GM19351 (cell line): ENCODE data around the gene ODAD2.

Experiments used
- ATAC-seq: cut with Tn5 transposase; IDR thresholded peaks from one replicate; pipeline ENCODE4 v1.9.1; 2021; ENCODE audit warnings: mild to moderate bottlenecking, moderate library complexity; ENCODE audit not compliant: unreplicated experiment

ODAD2 gene

DNA sequence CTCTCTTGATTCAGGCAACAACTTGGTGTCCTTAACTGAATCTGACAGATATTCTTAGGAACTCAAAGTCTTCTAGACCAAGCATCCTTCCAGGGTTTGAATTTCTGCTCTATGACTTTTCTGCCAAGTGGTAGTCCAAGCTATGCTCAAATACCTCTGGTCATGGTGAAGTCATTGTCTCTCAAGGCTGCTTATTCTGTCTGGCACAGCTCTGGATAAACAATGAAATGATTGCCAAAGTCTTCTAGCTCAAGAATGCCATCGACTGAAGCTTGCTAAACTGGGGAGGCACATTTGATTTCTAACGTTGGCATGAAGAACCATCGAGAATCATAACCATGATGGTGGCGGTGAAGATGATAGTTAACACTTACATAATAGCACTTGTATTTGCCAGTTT is 137.1 kb downstream of the ODAD2 start:
- ATAC-seq = no peak

DNA sequence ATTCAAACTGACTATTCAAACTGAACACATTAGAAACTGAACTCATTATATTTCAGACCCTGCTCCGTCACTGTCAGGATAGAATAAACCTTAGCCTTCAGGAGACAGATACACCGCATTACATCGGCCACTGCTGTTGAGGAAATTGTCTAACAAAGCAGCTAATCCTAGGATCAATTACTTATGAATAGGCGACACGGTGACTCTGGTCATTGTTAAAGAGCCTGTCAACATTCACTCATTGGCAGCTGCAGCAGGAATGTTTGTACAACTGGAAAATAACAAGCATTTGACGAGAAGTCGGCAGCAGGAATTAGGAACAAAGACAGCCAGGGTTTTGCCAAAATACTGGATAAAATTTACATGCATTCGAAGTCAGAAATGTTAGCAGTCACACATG is 141.3 kb downstream of the ODAD2 start:
- no peak for ATAC-seq

DNA sequence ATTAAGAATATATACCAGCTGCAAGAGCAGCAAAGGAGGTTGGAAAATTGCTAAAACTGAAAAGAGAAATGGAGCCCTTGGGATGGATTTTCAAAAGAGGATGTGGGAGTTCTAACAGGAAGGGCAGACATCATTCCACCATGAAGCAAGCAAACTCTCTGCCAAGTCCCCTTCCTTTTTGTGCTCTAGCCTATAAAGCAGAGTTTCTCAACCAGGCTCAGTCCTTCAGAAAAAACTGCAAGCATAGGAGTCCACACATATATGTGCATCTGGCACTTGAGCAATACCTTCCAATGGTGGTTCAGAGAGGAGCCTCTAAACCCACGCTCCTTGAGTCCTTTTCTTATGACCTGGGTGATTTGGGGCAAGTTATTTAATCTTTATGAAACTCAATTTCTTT is 154.7 kb downstream of the ODAD2 start:
- no peak for ATAC-seq

DNA sequence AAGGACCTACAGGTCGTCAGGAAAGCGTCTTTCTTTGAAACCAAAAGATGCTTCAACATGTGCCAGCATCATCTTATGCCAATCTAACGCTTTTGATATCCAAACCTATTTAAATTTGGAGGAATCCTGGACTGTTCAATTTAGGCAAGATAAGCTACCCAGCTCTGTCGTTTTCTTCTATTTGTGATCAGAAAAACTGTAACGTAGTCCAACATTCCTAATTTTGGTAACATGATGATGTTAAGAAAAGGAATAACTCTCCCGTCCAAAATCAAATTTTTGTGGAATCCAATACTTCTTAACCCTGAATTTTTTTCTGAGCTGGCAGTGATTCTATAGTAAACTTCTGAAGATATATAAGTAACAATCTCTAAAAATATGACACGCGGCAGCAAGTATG is 160.0 kb downstream of the ODAD2 start:
- no peak for ATAC-seq

DNA sequence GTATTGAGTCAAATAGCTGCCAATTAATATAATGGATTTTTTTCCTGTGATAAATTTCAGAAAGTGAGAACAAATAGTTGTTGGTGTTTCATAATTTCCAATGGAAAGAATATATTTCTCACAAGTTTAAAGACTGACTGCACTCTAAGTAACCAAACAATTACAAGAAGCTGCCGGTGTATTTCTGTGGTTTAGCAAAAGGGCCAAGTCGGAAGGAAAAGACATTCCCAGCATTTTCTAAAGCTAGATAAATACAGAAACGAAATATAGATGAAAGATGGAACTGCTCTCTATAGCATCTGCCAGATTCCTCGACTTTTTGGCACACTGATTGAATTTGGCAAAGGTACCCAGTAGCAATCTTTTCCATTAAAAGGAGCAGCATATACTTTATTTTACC is 160.5 kb downstream of the ODAD2 start:
- no peak for ATAC-seq

DNA sequence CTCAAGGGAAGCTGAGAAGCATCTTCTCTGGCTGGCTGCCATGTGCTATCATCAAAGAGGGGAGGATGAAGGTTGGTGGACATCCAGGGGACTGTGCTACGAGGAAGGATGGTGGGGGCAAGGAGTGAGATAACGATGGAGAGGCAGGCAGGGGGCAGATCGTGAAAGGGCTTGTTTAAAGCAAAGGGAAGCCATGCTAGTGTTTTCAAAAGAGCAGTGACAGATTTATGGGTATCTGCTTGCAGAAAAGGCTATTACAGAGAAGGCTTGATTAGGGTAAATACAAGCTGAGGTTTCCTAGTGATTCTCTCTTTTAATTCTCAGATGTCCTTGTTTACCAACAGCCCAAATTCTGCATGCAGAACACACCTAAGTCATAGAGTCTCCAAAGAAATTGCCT is 164.4 kb downstream of the ODAD2 start:
- ATAC-seq = no peak

DNA sequence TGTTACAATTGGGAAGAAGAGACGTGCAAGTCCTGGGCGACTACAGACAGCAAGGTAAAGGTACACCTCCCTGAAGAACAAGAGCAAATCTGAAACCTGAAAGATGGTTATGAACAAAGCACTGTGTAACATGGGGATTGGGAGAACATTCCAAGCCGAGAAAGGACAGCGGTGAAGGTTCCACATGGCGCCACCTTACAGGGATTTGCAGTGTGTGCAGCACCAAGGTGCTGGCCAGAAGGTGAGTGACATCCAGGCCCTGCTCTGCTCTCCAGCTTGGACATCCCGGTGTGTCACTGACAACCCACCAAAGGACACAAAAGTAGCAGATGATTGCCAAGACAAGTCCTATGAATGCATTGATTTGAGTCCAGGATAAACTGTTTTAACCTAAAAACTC is 165.1 kb downstream of the ODAD2 start:
- no peak for ATAC-seq

DNA sequence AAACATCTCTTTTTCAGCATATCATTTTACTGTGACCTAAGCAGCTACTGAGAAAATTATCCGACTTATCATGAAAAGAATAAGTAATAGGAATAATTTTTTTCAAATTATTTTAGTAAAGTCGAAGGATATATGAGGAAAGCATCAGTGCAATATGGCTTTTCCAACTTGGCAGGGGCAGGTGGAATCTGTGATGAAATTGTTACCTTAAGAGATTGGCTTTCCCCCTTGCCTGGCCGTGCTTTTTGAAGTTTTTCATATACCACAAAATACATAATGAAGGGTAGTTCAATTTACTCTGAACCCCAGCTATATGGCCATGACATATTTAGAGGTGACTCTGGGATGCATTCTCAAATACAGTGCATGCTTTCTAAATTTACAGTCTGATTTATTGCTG is 166.1 kb downstream of the ODAD2 start:
- no peak for ATAC-seq

DNA sequence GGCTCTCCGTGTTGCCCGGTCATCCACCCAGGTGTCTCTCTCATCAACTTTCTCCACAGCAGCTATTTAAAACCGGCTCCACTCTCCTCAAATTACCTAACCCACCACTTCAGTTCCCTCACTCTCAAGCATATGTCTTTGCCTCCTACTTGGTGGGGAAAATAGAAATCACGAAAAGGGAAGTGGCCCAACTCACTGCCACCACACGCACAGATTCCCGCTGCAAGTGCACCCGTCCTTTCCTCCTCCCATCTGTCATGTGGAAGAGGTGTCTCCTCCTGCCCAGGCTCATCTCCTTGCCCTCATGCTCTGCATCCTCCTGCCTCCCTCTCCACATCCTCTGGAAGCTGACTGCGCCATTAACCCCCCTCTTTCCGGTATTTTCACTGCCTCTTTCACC is 172.5 kb downstream of the ODAD2 start:
- no peak for ATAC-seq

DNA sequence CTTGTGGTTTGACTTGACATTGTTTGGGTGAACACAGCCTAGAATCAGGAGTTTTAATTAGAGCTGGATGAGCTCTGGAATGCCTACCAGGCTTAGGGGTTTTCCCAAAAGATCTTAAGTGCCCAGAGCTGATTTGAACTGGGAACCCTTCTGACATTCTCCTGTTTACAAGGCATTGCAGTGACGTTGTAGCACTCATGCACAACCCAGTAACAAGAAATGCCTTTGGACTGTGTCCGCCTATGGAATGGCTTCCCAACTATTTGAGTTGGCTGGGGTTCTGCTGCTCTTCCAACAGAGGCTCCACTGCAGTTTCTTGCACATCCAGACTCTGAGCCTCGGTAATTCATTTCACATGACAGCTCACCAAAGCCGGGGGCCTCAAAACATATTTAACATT is 176.6 kb downstream of the ODAD2 start:
- no peak for ATAC-seq

DNA sequence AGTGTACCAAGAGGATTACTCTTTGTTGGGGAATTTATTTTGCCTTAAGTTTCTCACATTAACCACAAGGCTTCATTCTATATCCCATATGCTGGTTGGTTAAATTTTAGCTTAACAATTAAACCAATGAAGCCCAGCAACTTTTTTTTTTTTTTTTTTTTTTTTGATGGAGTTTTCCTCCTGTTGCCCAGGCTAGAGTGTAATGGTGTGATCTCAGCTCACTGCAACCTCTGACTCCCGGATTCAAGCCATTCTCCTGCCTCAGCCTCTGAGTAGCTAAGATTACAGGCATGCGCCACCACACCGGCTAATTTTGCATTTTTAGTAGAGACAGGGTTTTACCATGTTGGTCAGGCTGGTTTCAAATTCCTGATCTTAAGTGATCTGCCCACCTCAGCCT is 178.2 kb downstream of the ODAD2 start:
- no peak for ATAC-seq

DNA sequence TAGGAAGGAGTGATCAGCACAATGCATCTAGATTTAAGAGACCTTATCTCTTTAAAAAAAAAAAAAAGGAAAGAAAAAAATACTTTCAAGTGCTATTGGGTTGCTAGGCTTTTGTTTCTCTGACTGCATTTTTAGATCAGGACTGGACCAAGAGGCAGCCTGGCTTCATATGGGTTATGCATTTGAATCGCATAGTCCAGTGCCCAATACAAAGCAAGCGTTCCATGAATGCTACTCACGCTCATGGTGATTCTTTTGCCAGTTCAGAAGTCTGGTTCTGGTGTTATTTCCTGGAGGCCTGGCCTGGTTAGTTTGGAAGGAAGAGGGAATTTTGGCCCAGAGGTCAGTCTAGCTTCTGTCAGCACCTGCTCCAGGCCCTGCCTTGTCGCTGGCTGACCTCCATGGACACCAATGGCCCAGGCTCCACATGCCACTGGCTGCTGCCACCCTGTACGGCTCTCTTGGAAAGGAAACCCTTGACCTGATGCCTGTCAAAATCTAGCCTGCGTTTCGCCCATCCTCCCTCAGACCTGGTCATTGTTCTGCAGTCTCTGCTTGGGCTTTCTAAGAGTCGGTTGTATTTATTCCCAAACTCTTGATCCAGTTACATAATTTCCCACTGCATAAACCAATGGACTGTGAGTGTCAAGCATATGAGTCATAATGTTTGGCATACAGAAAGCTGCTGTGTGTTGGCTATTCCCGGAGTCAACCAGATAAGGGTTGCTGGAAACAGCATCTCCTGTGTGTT is 178.9 kb downstream of the ODAD2 start:
- no peak for ATAC-seq

DNA sequence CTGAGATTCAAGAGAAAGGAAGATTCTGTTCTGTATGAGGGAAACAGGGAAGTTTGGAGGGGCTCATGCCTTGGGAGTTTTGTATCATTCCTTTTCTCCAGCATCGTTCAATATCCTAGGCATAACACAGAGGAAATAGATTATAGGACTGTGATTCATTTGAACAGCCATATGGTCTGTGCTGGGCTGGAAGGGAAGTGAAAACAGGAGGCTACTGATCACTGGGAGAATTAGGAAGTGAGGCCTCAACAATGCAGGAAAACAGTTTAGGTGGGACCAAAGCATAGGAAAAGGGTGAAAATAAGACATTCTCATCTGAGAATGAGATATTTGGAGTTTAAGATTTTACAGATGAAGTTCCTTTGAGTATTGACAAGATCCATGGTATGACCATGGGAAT is 182.6 kb downstream of the ODAD2 start:
- ATAC-seq = no peak

DNA sequence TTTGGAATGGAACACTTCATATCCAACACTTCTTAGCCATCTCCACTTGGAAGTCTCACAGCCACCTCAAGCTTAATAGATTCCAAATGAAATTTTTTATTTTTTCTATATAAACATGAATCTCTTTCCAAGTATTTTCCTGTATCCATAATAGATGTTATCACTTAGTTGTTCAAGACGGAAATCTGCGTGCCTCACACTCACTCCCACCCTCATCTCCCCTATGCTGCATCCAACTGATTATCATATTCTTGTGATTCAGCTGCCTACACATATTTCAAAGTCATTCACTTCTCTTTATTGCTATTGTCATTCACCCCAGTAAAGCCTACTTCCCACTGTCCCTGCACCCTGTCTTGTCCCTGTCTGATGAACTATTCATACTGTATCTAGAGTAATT is 183.0 kb downstream of the ODAD2 start:
- no peak for ATAC-seq

DNA sequence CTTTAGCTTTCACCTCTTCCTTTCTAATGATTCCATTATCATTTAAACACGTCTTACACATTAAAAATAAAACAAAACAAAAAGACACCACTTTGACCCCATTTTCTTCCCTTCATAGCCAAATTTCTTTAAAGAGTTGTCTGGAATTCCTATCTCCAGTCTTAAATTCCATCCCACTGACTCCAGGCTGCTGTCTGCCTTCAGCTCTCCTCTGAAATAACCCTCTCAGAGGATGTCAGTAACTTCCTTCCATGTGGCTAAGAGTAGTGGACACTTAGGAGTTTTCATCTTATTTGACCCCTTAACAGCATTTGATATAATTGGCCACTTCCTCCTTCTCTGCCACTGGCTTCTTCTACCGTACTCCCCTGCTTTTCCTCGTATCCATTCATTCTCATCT is 183.6 kb downstream of the ODAD2 start:
- no peak for ATAC-seq

DNA sequence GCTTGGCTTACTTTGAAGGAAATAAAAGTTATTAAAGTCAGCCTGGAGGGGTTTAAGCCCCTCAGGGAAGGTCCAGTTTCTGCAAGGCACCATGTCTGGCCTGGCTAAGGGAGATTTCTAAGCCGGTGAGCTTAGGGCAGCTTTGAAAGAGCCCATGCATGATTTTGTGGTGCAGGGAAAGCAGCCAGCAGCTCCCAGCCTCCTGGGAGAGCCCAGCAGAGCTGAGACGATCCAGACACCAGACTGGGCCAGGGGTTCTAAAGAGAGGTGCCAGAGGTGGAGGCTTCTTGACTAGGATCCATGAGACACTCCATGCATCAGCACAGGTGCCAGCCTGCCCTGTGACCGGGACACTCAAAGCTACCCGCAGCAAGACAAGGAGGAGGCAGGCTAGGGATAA is 193.7 kb downstream of the ODAD2 start:
- no peak for ATAC-seq

DNA sequence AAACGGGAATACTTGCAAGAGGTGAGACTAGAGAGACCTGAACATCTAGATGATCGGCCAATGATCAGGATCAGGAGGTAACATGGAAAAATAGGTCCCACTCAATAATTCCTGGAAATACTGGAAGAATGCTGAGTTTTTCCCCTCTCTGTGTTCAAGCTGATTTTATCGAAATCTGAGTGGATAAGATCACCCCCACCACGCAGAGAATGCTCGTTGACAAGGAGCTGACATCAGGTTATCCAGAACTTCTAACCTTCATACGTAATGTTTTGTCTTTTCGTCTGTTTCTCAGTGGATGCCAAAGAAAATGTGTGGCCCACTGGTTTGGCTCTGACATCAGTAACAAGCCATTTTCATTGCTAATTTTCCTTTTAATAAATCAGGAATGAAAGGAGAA is 194.7 kb downstream of the ODAD2 start:
- ATAC-seq = no peak

DNA sequence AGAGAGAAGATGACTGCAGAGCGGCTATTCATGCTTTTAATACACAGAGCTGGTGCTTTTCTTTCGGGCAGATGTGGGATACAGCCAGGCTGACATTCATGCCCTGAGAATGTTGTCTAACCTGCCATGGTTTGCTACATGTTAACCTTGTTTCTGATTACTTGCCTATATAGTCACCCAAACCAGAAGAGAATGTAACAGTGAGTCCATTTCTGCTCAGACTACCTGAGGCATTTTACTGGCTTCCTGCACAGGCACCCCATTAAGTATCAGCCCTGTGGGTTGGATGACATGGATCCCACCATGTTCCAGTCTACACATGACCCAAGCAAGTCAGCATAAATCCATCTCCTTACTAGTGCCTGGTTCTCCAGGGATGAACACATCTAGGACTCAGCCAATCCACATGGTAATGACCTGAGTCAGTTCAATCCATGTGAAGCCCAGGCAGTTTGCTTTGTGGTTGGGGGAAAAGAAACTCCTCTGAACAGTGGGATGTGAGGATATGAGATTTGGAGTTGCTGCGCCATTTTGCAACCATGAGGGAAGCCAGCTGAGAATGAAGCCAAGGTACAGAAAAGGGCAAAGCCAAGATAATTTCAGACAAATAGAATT is 197.6 kb downstream of the ODAD2 start:
- no peak for ATAC-seq

DNA sequence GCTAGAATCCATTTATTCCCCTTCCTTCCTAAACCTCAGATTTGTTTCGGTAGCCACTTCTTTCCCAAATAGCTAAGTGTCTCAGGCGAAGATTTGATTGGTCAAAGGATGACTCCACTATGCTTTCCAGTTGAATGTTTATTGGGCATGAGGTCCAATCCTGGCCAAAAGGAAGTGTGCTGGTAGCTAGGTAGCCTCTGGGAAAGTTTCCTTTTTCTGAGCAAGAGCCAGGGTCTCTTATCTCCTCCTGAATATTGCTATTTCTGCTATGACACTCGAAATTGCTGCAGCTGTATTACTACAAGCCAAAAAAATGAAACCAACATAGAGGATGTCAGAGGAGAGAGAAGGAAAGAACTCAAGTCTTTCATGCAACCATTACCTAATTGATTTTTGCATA is 199.8 kb downstream of the ODAD2 start:
- ATAC-seq = no peak

DNA sequence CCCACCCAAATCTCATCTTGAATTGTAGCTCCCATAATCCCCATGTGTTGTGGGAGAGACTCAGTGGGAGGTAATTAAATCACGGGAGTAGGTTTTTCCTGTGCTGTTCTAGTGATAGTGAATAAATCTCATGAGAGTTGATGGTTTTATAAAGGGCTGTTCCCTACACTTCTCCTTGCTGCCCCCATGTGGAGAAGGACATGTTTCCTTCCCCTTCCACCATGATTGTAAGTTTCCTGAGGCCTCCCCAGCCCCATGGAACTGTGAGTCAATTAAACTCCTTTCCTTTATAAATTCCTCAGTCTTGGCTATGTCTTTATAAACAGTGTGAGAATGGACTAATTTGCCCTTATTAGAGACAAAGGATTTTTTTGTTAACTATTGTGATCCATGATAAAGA is 204.7 kb downstream of the ODAD2 start:
- no peak for ATAC-seq

DNA sequence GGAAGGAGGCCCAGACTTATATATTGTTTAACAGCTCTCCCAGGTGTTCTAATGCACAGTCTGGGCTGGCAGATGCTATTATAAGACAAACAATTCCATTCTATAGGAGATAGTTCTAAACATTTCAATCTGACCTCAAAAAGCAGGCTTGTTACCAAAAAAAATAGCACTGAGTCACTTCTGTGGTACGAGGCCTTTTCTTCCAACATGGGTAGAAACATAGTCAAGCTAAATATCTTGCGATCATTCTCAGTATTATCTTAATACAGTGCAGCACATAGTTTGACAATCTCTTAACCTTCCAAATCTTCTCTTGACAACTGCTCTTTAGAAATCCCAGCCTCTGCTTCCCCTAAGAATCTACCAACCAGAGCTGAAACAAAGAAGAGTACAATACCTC is 206.7 kb downstream of the ODAD2 start:
- no peak for ATAC-seq

DNA sequence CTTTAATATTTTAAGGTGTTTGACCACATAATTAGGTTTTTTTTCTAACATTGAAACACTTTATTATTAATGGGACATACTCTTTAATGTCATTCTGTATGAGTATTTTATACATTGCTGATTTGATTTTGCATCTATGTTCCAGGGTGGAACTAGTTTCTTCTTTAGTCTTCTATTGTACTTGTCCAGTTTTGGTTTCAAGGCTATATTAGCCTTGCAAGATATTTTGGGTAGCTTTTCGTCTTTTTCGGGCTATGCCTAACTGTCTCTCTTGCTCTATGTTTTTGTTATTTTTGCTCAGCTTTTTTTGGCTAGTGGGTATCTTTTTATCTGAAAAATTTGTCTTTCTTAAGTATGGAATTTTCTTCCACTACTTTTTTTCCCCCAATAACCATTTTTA is 214.6 kb downstream of the ODAD2 start:
- no peak for ATAC-seq

DNA sequence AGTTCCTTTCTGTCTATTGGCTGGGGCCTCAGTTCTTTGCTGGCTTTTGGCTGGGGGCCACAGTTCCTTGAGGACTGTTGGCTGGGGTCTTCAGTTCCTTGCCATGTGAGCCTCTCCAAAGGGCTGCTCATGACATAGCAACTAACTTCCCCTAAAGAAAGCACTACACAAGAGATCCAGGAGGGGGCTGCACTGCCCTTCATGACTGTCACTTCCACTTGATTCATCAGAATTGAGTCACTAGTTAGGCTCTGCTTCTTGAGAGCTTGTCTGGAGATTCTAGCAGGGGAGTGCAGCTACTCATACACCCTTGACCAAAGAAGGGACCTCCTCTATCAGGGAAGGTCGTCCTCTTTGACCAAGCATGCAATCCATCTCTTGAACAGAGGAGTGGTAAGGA is 215.2 kb downstream of the ODAD2 start:
- ATAC-seq = peak; percentile 76
